Esophagus squamous epithelium (tissue), 5 donors: ENCODE measurements around the gene CD46. TPM values are rescaled to one million over a fixed set of nuclear protein-coding genes. Genes with fewer than 3 reads are reported as not detected.

Experiments
- DNase-seq: peaks from one replicate; lab custom pipeline; 2025; lab: John Stamatoyannopoulos, UW
- H3K27ac ChIP-seq, 4 donors: fragments of 200-600 bp; sonication (generic); one replicate each; pipeline ENCODE4 v1.5.1; 2016 to 2019; ENCODE audit warnings: mild to moderate bottlenecking in 1 of 4
- H3K27me3 ChIP-seq, 4 donors: fragments of 200-600 bp; sonication (generic); 1 replicate in 3 of 4; 2 replicates in 1 of 4; pipeline versions ENCODE4 v1.5.1 to v1.6.0; 2017 to 2021; ENCODE audit warnings: antibody characterized with exemption in 1 of 4
- H3K36me3 ChIP-seq, 3 donors: fragments of 200-600 bp; sonication (generic); one replicate each; pipeline ENCODE4 v1.5.1; 2016 to 2019
- H3K4me1 ChIP-seq, 3 donors: fragments of 200-600 bp; sonication (generic); one replicate each; pipeline ENCODE4 v1.5.1; 2017 to 2019
- H3K4me3 ChIP-seq, 4 donors: fragments of 200-600 bp; sonication (generic); 1 replicate in 3 of 4; 2 replicates in 1 of 4; pipeline ENCODE4 v1.5.1; 2016 to 2019; ENCODE audit warnings: mild to moderate bottlenecking in 2 of 4, moderate library complexity in 1 of 4
- H3K9me3 ChIP-seq, 3 donors: fragments of 200-600 bp; sonication (generic); one replicate each; pipeline ENCODE4 v1.5.1; 2016 to 2019
- POLR2A ChIP-seq, 4 donors: fragments of 450-650 bp; IDR thresholded peaks; one replicate each; pipeline ENCODE4 v1.6.1; 2017; ENCODE audit warnings: antibody characterized with exemption in 4 of 4, mild to moderate bottlenecking in 4 of 4, moderate library complexity in 3 of 4
- WGBS, 2 donors: methylation state at CpG; one replicate each; pipeline ENCODE4 v1.1.5; 2018; 5-methylcytosine and 5-hydroxymethylcytosine counted together
- intact Hi-C: fragments of 100-400 bp; cut with DNase I; formaldehyde crosslinking; loops from one replicate; pipeline ENCODE4 v1.15.0; 2022
- total RNA-seq, 4 donors: library from RNA; depleted of rRNA; stranded (reverse); fragments of >200 nt; gene quantifications; one replicate each; pipeline ENCODE4 v1.1.0, GENCODE V29; 2016
- TF ChIP-seq, protein P1 (sequence below), 6 experiments: fragments of 450-650 bp in 4 of 6; fragments of 200-600 bp in 2 of 6; sonication (generic) in 2 of 6; IDR thresholded peaks; one replicate each; pipeline ENCODE4 v1.5.1; 2016 to 2019; ENCODE audit warnings: antibody characterized with exemption in 6 of 6, mild to moderate bottlenecking in 4 of 6, moderate library complexity in 4 of 6
- donor health status: DM: yes; HTN: yes; CAD: no.

The CD46 gene
- total RNA-seq, 4 donors from 2014 or later: 131 to 191 (median 157) TPM

DNA sequence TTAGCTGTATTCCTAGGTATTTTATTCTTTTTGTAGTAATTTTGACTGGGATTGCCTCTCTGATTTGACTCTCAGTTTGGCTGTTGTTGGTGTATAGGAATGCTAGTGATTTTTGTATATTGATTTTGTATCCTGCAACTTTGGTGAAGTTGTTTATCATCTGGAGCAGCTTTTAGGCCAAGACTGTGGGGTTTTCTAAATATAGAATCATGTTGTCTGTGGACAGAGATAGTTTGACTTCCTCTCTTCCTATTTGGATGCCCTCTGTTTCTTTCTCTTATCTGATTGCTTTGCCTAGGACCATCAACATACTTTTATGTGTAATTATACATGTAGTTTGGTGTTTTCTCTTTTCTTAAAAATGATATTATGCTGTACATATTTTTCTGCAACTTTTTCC is 27.2 kb downstream of the CD46 start:
- Histone ChIP-seq H3K27ac (no peak overlapping the region), H3K36me3 (peaks cover 0 to 82% (median 4%) of the 10 kb centered on the region in 3 donors), H3K9me3 (no peaks in the 10 kb centered on the region), H3K4me1 (no peaks in the 10 kb centered on the region), H3K4me3 (no peak overlapping the region), H3K27me3 (no peaks in the 10 kb centered on the region)
- TF ChIP-seq POLR2A (IDR thresholded peaks at IDR 0.05): no peak
- TF ChIP-seq, protein P1, sequence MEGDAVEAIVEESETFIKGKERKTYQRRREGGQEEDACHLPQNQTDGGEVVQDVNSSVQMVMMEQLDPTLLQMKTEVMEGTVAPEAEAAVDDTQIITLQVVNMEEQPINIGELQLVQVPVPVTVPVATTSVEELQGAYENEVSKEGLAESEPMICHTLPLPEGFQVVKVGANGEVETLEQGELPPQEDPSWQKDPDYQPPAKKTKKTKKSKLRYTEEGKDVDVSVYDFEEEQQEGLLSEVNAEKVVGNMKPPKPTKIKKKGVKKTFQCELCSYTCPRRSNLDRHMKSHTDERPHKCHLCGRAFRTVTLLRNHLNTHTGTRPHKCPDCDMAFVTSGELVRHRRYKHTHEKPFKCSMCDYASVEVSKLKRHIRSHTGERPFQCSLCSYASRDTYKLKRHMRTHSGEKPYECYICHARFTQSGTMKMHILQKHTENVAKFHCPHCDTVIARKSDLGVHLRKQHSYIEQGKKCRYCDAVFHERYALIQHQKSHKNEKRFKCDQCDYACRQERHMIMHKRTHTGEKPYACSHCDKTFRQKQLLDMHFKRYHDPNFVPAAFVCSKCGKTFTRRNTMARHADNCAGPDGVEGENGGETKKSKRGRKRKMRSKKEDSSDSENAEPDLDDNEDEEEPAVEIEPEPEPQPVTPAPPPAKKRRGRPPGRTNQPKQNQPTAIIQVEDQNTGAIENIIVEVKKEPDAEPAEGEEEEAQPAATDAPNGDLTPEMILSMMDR (IDR thresholded peaks at IDR 0.05): no peak
- intact Hi-C loops: no loop called here
- no peak for DNase-seq

DNA sequence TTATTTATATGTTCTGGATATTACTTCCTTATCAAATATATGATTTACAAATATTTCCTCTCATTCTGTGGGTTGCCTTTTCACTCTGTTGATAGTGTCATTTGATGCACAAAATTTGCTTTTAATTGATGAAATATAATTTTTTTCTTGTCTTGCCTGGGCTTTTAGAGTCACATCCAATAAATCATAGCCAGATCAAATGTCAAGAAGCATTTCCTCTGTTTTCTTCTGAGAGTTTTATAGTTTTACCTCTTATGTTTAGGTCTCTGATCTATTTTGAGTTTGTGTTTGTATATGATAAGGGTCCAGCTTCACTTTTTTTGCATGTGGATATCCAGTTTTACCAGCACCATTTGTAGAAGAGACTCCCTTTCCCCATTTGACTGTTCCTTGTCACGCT is 29.5 kb downstream of the CD46 start:
- TF ChIP-seq, protein P1 (IDR thresholded peaks at IDR 0.05): no peak
- TF ChIP-seq POLR2A (IDR thresholded peaks at IDR 0.05): no peak
- Histone ChIP-seq H3K4me1 (no peaks in the 10 kb centered on the region), H3K36me3 (peaks cover 0 to 80% (median 4%) of the 10 kb centered on the region in 3 donors), H3K27ac (no peak overlapping the region), H3K4me3 (no peak overlapping the region), H3K9me3 (no peaks in the 10 kb centered on the region), H3K27me3 (no peaks in the 10 kb centered on the region)
- DNase-seq: no peak
- WGBS, 2 donors: 100% methylated on average over 1 of the region's 1 CpG
- intact Hi-C loops: no loop called here

DNA sequence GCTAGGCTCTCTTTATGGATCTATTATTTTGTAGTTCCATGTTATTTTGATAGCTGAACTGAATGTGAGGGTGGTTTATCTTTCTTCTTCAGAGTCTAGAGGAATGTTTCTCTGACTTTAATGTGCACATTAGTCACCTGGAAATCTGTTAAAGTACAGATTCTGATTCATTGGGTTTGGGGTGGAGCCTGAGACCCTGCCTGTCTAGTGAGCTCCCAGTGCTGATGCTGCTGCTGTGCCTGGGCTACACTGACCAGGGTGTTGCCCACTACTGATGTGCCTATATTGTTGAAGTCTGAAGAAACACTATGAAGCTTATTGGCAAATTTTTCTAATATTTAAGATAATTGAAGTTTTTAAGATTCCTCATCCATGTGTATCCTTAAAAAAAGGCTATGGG is 35.9 kb downstream of the CD46 start:
- TF ChIP-seq POLR2A (IDR thresholded peaks at IDR 0.05): no peak
- TF ChIP-seq, protein P1 (IDR thresholded peaks at IDR 0.05): no peak
- intact Hi-C loops: no loop called here
- H3K27me3 ChIP-seq: no peaks in the 10 kb centered on the region

DNA sequence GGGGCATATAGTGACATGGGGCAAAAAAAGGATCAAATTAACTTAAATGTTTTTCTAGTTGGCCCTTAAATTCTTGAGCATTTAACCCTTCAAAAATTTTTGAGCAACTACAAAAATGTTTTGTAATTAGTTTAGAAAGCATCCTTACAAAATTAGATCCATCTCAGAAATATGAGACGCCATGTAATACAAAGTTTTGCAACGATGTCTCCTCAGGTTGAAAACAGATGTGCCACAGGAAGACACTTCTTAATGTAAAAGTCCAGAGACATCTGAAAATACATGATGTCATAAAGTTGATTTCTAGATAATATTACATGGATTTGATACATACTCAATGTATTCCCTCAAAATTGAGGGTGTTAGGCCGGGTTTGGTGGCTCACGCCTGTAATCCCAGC is 37.5 kb downstream of the CD46 start:
- Histone ChIP-seq H3K27ac (no peak overlapping the region), H3K27me3 (no peaks in the 10 kb centered on the region), H3K4me3 (no peak overlapping the region), H3K9me3 (no peaks in the 10 kb centered on the region), H3K36me3 (peaks cover 0 to 91% (median 4%) of the 10 kb centered on the region in 3 donors), H3K4me1 (peaks cover 0 to 9% (median 0%) of the 10 kb centered on the region in 3 donors)
- TF ChIP-seq POLR2A (IDR thresholded peaks at IDR 0.05): no peak
- TF ChIP-seq, protein P1 (IDR thresholded peaks at IDR 0.05): no peak
- 88 to 92% methylated on average over 4 of the region's 4 CpGs for WGBS, 2 donors
- intact Hi-C loops: no loop called here
- no peak for DNase-seq

More for the DNA sequence above, 35.9 kb downstream of the CD46 start:
- no peak for DNase-seq
- no peak overlapping the region for H3K27ac ChIP-seq
- no peak overlapping the region for H3K4me3 ChIP-seq
- H3K9me3 ChIP-seq: no peaks in the 10 kb centered on the region
- H3K4me1 ChIP-seq: peaks cover 0 to 9% (median 0%) of the 10 kb centered on the region in 3 donors
- peaks cover 0 to 91% (median 4%) of the 10 kb centered on the region in 3 donors for H3K36me3 ChIP-seq

DNA sequence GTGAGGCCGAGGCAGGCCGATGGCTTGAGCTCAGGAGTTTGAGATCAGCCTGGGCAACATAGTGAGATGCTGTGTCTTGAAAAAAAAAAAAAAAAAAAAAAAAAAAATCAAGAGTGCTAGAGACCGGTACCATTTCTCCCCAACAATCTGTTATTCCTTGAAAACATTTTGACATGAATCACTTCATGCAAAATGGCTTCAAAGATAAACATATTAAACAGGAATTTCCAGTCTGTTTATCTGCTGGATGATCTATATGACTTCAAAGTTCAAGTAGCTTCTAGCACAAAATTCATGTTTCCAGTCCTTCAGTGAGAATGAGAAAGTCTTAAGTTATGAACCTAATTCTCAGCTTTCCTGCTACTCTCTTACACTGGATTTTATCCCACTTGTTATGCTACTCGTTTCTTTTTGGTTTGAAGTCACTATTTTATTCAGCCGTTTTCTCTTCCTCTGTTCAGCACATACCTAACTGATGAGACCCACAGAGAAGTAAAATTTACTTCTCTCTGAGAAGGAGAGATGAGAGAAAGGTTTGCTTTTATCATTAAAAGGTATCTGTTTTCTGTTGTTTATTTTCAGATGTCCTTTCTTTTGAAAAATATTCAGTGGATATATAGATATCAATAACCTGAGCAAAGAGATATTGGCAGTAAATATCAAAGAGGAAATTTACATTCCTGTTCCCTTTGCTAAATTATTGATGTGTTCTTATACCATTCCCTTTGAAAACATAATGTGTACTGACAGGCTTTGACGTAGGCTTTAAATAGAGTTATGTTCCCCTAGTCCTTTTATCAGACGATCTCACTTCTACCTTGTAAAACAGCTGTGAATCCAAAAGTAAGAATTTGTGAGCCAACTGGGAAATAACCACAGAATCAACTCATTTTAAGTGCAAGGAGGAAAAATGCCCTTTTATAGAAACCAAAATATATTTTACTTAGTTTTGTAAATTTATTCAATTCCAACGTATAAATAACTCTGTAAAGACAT is 38.2 kb downstream of the CD46 start:
- no peak overlapping the region for H3K27ac ChIP-seq
- DNase-seq: no peak
- no peaks in the 10 kb centered on the region for H3K27me3 ChIP-seq
- 70% methylated on average over 8 of the region's 8 CpGs for WGBS, 2 donors
- H3K36me3 ChIP-seq: peaks cover 0 to 91% (median 4%) of the 10 kb centered on the region in 3 donors
- H3K9me3 ChIP-seq: no peaks in the 10 kb centered on the region
- H3K4me3 ChIP-seq: no peak overlapping the region
- peaks cover 0 to 9% (median 0%) of the 10 kb centered on the region in 3 donors for H3K4me1 ChIP-seq
- TF ChIP-seq POLR2A (IDR thresholded peaks at IDR 0.05): no peak
- TF ChIP-seq, protein P1 (IDR thresholded peaks at IDR 0.05): no peak
- intact Hi-C loops: no loop called here
